ENCODE measurements around the gene IMPDH1. TPM values are rescaled to one million over a fixed set of nuclear protein-coding genes. Genes with fewer than 3 reads are reported as not detected.

Gene IMPDH1
- total RNA-seq, 6 donors from 2014 or later = 47.2 to 107 (median 81.5) TPM

DNA sequence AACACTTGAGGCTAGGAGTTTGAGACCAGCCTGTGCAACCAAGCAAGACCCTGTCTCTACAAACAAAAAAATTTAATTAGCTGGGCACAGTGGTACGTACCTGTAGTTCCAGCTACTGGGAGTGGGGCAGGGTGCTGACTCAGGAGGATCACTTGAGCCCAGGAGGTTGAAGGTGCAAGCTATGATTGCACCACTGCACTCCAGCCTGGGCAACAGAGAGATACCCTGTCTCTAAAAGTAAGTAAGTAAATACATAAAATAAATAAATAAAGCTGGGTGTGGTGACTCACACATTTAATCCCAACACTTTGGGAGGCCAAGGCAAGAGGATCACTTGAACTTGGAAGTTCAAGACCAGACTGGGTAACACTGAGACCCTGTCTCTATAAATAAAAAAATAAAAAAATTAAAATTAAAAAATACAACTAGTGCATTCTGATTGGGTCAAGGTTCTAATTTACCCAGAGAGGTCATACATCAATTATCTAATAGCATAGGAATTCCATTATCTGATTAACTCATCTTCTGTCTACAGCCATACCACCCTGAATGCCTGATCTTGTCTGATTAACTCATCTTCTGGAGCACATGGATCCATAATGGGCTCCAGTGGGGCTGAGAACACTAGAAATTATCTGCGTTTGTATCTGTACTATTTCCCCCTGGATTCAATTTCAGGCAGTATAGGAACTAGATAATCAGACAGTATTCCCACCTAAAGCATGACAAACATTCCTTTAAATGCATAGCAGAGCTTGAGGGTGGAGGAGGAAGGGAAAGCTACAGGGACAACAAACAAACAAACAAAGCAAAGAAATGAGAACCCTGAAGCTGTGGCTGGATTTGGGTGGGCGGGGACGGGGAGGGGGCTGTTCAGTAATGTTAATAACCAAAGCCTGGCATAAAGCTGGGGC lies 24.9 kb upstream of the IMPDH1 start:
- Histone ChIP-seq H3K27ac (no peak overlapping the region), H3K27me3 (no peaks in the 10 kb centered on the region), H3K36me3 (no peaks in the 10 kb centered on the region), H3K9me3 (no peaks in the 10 kb centered on the region), H3K4me1 (no peaks in the 10 kb centered on the region), H3K4me3 (no peak overlapping the region)
- no peak for ATAC-seq (ENCODE audit: low FRiP score in 2 of 2)
- TF ChIP-seq POLR2A (IDR thresholded peaks at IDR 0.05) (no peak), EP300 (IDR thresholded peaks at IDR 0.05) (no peak), CTCF (IDR thresholded peaks at IDR 0.05) (no peak), POLR2AphosphoS5 (IDR thresholded peaks at IDR 0.05) (no peak)
- no peak for DNase-seq
- 68 to 76% methylated on average over 4 of the region's 4 CpGs for WGBS, 2 donors

DNA sequence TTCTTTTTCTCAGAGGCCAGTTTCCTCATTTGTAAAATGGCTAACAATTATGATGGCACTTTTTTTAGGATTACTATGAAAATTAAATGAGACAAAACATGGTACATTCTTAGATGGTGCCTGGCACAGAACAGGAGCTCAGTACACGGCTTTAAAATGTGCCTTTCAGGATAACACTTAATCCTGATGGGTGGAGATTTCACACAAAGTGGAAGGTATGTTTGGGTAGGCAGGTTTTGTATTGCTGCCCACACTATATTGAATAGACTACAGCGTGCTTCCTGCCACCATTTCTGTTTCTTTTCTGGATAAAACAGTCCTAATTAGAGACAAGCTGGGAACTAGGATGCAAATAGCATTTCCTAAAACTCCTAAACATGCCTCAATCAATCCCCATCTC lies 22.0 kb upstream of the IMPDH1 start:
- no peak overlapping the region for H3K4me3 ChIP-seq
- no peaks in the 10 kb centered on the region for H3K9me3 ChIP-seq
- TF ChIP-seq EP300 (IDR thresholded peaks at IDR 0.05) (no peak), CTCF (IDR thresholded peaks at IDR 0.05) (no peak), POLR2AphosphoS5 (IDR thresholded peaks at IDR 0.05) (no peak), POLR2A (IDR thresholded peaks at IDR 0.05) (no peak)
- H3K36me3 ChIP-seq = no peaks in the 10 kb centered on the region
- H3K27ac ChIP-seq = no peak overlapping the region
- 74 to 82% methylated on average over 2 of the region's 2 CpGs for WGBS, 2 donors
- DNase-seq (no peak), ATAC-seq (ENCODE audit: low FRiP score in 2 of 2) (no peak)
- H3K4me1 ChIP-seq = no peaks in the 10 kb centered on the region
- H3K27me3 ChIP-seq = no peaks in the 10 kb centered on the region

GRCh38 chr7:128431221-128431620 lies 21.4 kb upstream of the IMPDH1 start:
- Histone ChIP-seq H3K4me1 (no peaks in the 10 kb centered on the region), H3K36me3 (no peaks in the 10 kb centered on the region), H3K9me3 (no peaks in the 10 kb centered on the region), H3K27ac (no peak overlapping the region), H3K27me3 (no peaks in the 10 kb centered on the region), H3K4me3 (no peak overlapping the region)
- TF ChIP-seq CTCF (IDR thresholded peaks at IDR 0.05) (no peak), POLR2A (IDR thresholded peaks at IDR 0.05) (no peak)
- DNase-seq = peak in 1 of 2 donors; percentile 26
- 68 to 73% methylated on average over 6 of the region's 6 CpGs for WGBS, 2 donors
- peak in 1 of 2 donors; percentile 54 for ATAC-seq (ENCODE audit: low FRiP score in 2 of 2)

DNA sequence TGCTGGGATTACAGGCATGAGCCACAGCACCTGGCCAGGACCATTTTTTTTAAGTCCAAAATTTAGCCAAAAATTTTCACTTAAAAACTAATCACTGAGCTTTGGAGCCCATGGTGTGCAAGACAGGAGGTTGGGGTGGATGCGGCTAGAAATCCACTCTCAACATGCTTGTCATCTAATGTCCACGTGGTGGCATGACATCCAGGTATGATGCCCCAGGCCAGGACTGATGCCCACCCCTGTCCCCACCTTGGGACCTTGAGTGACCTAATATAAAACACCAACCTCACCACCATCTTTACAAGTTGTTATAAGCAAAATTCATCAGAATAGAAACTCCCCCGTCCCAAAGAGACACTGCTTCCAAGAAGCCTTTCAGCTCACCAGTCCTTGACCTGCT lies 20.4 kb upstream of the IMPDH1 start:
- ATAC-seq (ENCODE audit: low FRiP score in 2 of 2) (no peak), DNase-seq (no peak)
- no peaks in the 10 kb centered on the region for H3K4me1 ChIP-seq
- no peak overlapping the region for H3K27ac ChIP-seq
- H3K4me3 ChIP-seq = no peak overlapping the region
- no peaks in the 10 kb centered on the region for H3K36me3 ChIP-seq
- H3K9me3 ChIP-seq = no peaks in the 10 kb centered on the region
- TF ChIP-seq POLR2A (IDR thresholded peaks at IDR 0.05) (no peak), EP300 (IDR thresholded peaks at IDR 0.05) (no peak), POLR2AphosphoS5 (IDR thresholded peaks at IDR 0.05) (no peak), CTCF (IDR thresholded peaks at IDR 0.05) (no peak)
- no peaks in the 10 kb centered on the region for H3K27me3 ChIP-seq
- 67 to 74% methylated on average over 3 of the region's 3 CpGs for WGBS, 2 donors

Measured in upper lobe of left lung (tissue), 6 donors.